HEK293T (cell line): Measurements from ENCODE around the gene DSG2.

Experiments used
- CTCF ChIA-PET: fragments of 350-600 bp; formaldehyde crosslinking; extraction: SDS; loops from one replicate; lab custom pipeline; 2021; ENCODE audit warnings: antibody characterized with exemption, inconsistent platforms; lab: Yijun Ruan, JAX
- POLR2A ChIA-PET: fragments of 350-600 bp; formaldehyde crosslinking; extraction: SDS; loops from one replicate; lab custom pipeline; 2020; ENCODE audit warnings: antibody characterized with exemption, inconsistent platforms; lab: Yijun Ruan, JAX
- DNase-seq: peaks from one replicate; pipeline ENCODE4 v3.0.0; 2012; ENCODE audit warnings: mixed read lengths; ENCODE audit errors: extremely low spot score
- ARNT ChIP-seq: fragments of 450-650 bp; IDR thresholded peaks from 2 replicates; pipeline ENCODE4 v1.6.1; 2017; ENCODE audit warnings: mild to moderate bottlenecking
- BHLHE40 ChIP-seq: fragments of 450-650 bp; IDR thresholded peaks from 2 replicates; pipeline ENCODE4 v1.6.1; 2016; ENCODE audit warnings: mild to moderate bottlenecking, moderate library complexity, borderline replicate concordance
- CTBP1 ChIP-seq: fragments of 450-650 bp; IDR thresholded peaks from 2 replicates; pipeline ENCODE4 v1.6.1; 2016; ENCODE audit warnings: borderline replicate concordance
- ELF4 ChIP-seq: fragments of 450-650 bp; IDR thresholded peaks from 2 replicates; pipeline ENCODE4 v1.6.1; 2017; ENCODE audit warnings: antibody characterized with exemption
- FOXA1 ChIP-seq: fragments of 450-650 bp; IDR thresholded peaks from 2 replicates; pipeline ENCODE4 v1.6.1; 2016; ENCODE audit warnings: mild to moderate bottlenecking
- FOXK2 ChIP-seq: fragments of 450-650 bp; IDR thresholded peaks from 2 replicates; pipeline ENCODE4 v1.6.1; 2016; ENCODE audit warnings: mild to moderate bottlenecking
- FOXM1 ChIP-seq: fragments of 450-650 bp; IDR thresholded peaks from 2 replicates; pipeline ENCODE4 v1.6.1; 2017; ENCODE audit warnings: mild to moderate bottlenecking, borderline replicate concordance
- HDGF ChIP-seq: fragments of 450-650 bp; IDR thresholded peaks from 2 replicates; pipeline ENCODE4 v1.6.1; 2017; ENCODE audit warnings: antibody characterized with exemption, borderline replicate concordance
- L3MBTL2 ChIP-seq: fragments of 450-650 bp; conservative IDR thresholded peaks from 2 replicates; pipeline ENCODE4 v1.6.1; 2016; ENCODE audit warnings: mild to moderate bottlenecking
- LEF1 ChIP-seq: fragments of 450-650 bp; IDR thresholded peaks from 2 replicates; pipeline ENCODE4 v1.6.1; 2017; ENCODE audit warnings: mild to moderate bottlenecking, borderline replicate concordance
- NFRKB ChIP-seq: fragments of 450-650 bp; IDR thresholded peaks from 2 replicates; pipeline ENCODE4 v1.6.1; 2016; ENCODE audit warnings: mild to moderate bottlenecking, moderate library complexity
- SP1 ChIP-seq: fragments of 450-650 bp; IDR thresholded peaks from 2 replicates; pipeline ENCODE4 v1.6.1; 2017
- SUZ12 ChIP-seq: fragments of 450-650 bp; IDR thresholded peaks from 2 replicates; pipeline ENCODE4 v1.6.1; 2016; ENCODE audit warnings: mild to moderate bottlenecking
- TARDBP ChIP-seq: fragments of 450-650 bp; IDR thresholded peaks from 2 replicates; pipeline ENCODE4 v1.6.1; 2016
- ZNF384 ChIP-seq: fragments of 450-650 bp; IDR thresholded peaks from 2 replicates; pipeline ENCODE4 v1.6.1; 2016
- TF ChIP-seq, protein P1 (sequence below): fragments of 450-650 bp; IDR thresholded peaks from 2 replicates; pipeline ENCODE4 v1.6.1; 2016

The DSG2 gene

GRCh38 chr18:31497836-31498573, at the start of gene DSG2:
DSG2 (plus strand) TSS chr18:31498177; CDS start chr18:31498252, 75 bp downstream.
- peak; percentile 91 for DNase-seq
- TF ChIP-seq L3MBTL2 (peak; percentile 80), LEF1 (peak; percentile 12; the same call in 1 of the 2 replicates), FOXK2 (no peak)
- CTCF ChIA-PET = no interaction called here
- POLR2A ChIA-PET = interaction anchor here (1.2 to 2.3 kb wide), 3 partner anchors 13 to 456 kb away, joined by 3 to 8 read pairs (median 3); partner anchors contain the start of gene DSC3

- TF ChIP-seq LEF1 (no peak), HDGF (no peak), FOXK2 (no peak), FOXA1 (no peak), TARDBP (no peak), ARNT (no peak), BHLHE40 (no peak), FOXM1 (no peak)
- DNase-seq = no peak
- POLR2A ChIA-PET = no interaction called here
- CTCF ChIA-PET = no interaction called here
Measured at GRCh38 chr18:31450409-31450808, 47.6 kb upstream of the DSG2 start.

DNA sequence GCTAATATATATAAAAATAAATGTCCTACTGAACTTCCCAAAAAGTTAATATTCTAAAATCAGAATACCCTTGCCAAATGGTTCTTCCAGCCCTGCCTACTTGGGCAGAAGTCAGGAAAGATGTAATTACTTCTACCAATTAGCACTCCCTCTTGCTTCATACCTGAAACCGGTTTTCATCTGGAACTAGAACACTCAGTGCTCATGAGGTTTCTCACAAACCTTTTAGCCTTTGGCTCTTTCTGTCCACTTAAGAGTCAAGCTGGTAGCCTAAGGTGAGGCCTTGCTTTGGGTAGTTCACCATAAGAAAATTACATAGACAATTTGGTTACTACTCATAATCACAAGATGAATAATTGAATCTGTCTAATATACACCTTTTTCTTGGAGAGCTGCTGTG, 46.4 kb upstream of the DSG2 start:
- DNase-seq = no peak
- POLR2A ChIA-PET = no interaction called here
- CTCF ChIA-PET = no interaction called here
- TF ChIP-seq HDGF (no peak), FOXA1 (no peak), L3MBTL2 (no peak), TARDBP (no peak), ZNF384 (no peak), NFRKB (no peak), ELF4 (no peak), FOXK2 (no peak), SUZ12 (no peak), LEF1 (no peak), BHLHE40 (no peak), CTBP1 (no peak), FOXM1 (no peak), ARNT (no peak), SP1 (no peak)
- TF ChIP-seq, protein P1, sequence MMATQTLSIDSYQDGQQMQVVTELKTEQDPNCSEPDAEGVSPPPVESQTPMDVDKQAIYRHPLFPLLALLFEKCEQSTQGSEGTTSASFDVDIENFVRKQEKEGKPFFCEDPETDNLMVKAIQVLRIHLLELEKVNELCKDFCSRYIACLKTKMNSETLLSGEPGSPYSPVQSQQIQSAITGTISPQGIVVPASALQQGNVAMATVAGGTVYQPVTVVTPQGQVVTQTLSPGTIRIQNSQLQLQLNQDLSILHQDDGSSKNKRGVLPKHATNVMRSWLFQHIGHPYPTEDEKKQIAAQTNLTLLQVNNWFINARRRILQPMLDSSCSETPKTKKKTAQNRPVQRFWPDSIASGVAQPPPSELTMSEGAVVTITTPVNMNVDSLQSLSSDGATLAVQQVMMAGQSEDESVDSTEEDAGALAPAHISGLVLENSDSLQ = no peak

- ChIA-PET POLR2A (no interaction called here), CTCF (interaction anchor here (0.7 kb wide), 1 partner anchor 72 kb away, joined by 4 read pairs; no protein-coding TSS in a partner anchor)
- DNase-seq = no peak
- no peak for TF ChIP-seq NFRKB
- TF ChIP-seq SUZ12 = no peak
- TF ChIP-seq ZNF384 = no peak
- TF ChIP-seq BHLHE40 = no peak
- TF ChIP-seq, protein P1 = no peak
- TF ChIP-seq FOXK2 = no peak
- TF ChIP-seq HDGF = no peak
- TF ChIP-seq LEF1 = no peak
- TF ChIP-seq SP1 = no peak
- no peak for TF ChIP-seq CTBP1
- TF ChIP-seq ELF4 = no peak
- no peak for TF ChIP-seq FOXA1
- TF ChIP-seq ARNT = no peak
- no peak for TF ChIP-seq FOXM1
- no peak for TF ChIP-seq L3MBTL2
- no peak for TF ChIP-seq TARDBP
Measured at GRCh38 chr18:31454066-31454708, 43.8 kb upstream of the DSG2 start.

DNA sequence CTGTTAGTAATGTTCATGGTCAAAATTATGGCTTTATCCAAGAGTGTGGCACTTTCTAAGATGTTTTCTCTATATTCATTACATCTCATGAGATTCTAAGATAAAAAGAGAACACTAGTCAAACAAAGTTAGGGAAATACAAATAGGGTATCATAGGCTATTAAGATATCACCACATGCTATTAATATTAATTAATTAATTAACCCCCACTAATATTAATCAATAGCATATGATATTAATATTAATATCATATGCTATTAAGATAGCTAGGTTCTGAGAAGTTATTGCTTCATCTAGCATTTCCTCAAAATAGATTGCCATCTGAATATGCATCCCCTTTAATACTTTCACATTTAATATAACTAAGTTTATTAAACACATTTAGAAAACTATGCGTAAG, 28.3 kb upstream of the DSG2 start:
- TF ChIP-seq LEF1 = no peak
- TF ChIP-seq NFRKB = no peak
- no peak for TF ChIP-seq FOXM1
- TF ChIP-seq ARNT = no peak
- TF ChIP-seq SP1 = no peak
- TF ChIP-seq ELF4 = no peak
- TF ChIP-seq, protein P1 = no peak
- no peak for TF ChIP-seq BHLHE40
- no peak for DNase-seq
- CTCF ChIA-PET = no interaction called here
- POLR2A ChIA-PET = no interaction called here

GRCh38 chr18:31478688-31479087, 19.3 kb upstream of the DSG2 start:
- CTCF ChIA-PET = no interaction called here
- TF ChIP-seq CTBP1 (no peak), L3MBTL2 (no peak)
- no peak for DNase-seq
- POLR2A ChIA-PET = no interaction called here
